Measurements from ENCODE around the gene IGBP1.
"Not testable (repeated sequence)": the region's sequence is repeated elsewhere in the genome, so short reads cannot be mapped to it uniquely, and the experiment has no call there.

The IGBP1 gene

GRCh38 chrX:70201732-70202131 is 68.5 kb downstream of the IGBP1 start:
- no peak for TF ChIP-seq CTCF (IDR thresholded peaks at IDR 0.05; ENCODE audit: low read depth, low read length, missing control alignments)
- no peak for DNase-seq (ENCODE audit: extremely low read depth, low read depth)
- H3K4me3 ChIP-seq (replicated peaks; ENCODE audit: low read depth, low read length): no peak overlapping the region

- H3K4me3 ChIP-seq (replicated peaks; ENCODE audit: low read depth, low read length): no peak overlapping the region
- no peak for TF ChIP-seq CTCF (IDR thresholded peaks at IDR 0.05; ENCODE audit: low read depth, low read length, missing control alignments)
- no peak for DNase-seq (ENCODE audit: extremely low read depth, low read depth)
These were observed 75.2 kb downstream of the IGBP1 start for GRCh38 chrX:70208479-70208878.

GRCh38 chrX:70209570-70209969 is 76.3 kb downstream of the IGBP1 start:
- not testable (repeated sequence) for H3K4me3 ChIP-seq (replicated peaks; ENCODE audit: low read depth, low read length); DNase-seq (ENCODE audit: extremely low read depth, low read depth)
